A549 (cell line): ENCODE measurements around the gene PROSER1.
"Not testable (repeated sequence)": the region's sequence is repeated elsewhere in the genome, so short reads cannot be mapped to it uniquely, and the experiment has no call there.

ENCODE experiments used
- CEBPB ChIP-seq, 2 experiments: fragments of >200 bp in 1 of 2; sonication (Bioruptor Twin) in 1 of 2; formaldehyde crosslinking in 1 of 2; IDR thresholded peaks; 2 replicates each; pipeline ENCODE4 v1.6.1; 2012 to 2016
- HDAC2 ChIP-seq: fragments of 200-600 bp; sonication (generic); IDR thresholded peaks from 2 replicates; pipeline ENCODE4 v1.6.1; 2016
- POLR2A ChIP-seq: IDR thresholded peaks from 2 replicates; pipeline ENCODE4 v1.6.1; 2012; ENCODE audit warnings: mild to moderate bottlenecking, low read length
- RFX5 ChIP-seq: fragments of 450-650 bp; IDR thresholded peaks from 2 replicates; pipeline ENCODE4 v1.7.1; 2014; ENCODE audit warnings: antibody characterized with exemption, mild to moderate bottlenecking, moderate library complexity
- TP53 ChIP-seq: fragments of 250-450 bp; sonication (Bioruptor Pico); IDR thresholded peaks from 2 replicates; pipeline ENCODE4 v1.5.0; 2021; ENCODE audit warnings: mild to moderate bottlenecking, moderate library complexity
- TF ChIP-seq, protein P1 (sequence below): fragments of >200 bp; sonication (Bioruptor Twin); formaldehyde crosslinking; IDR thresholded peaks from 3 replicates; pipeline ENCODE4 v1.5.1; 2016
- TF ChIP-seq, protein P2 (sequence below): fragments of 150-350 bp; IDR thresholded peaks from 2 replicates; pipeline ENCODE4 v1.6.1; 2014; ENCODE audit warnings: low read depth, mild to moderate bottlenecking, low read length
- TF ChIP-seq, protein P3 (sequence below): IDR thresholded peaks from 2 replicates; pipeline ENCODE4 v1.6.1; 2012
- TF ChIP-seq, protein P4 (sequence below): fragments of 200-600 bp; sonication (generic); IDR thresholded peaks from 2 replicates; pipeline ENCODE4 v1.6.1; 2016; ENCODE audit warnings: antibody characterized with exemption, mild to moderate bottlenecking, moderate library complexity

DNA sequence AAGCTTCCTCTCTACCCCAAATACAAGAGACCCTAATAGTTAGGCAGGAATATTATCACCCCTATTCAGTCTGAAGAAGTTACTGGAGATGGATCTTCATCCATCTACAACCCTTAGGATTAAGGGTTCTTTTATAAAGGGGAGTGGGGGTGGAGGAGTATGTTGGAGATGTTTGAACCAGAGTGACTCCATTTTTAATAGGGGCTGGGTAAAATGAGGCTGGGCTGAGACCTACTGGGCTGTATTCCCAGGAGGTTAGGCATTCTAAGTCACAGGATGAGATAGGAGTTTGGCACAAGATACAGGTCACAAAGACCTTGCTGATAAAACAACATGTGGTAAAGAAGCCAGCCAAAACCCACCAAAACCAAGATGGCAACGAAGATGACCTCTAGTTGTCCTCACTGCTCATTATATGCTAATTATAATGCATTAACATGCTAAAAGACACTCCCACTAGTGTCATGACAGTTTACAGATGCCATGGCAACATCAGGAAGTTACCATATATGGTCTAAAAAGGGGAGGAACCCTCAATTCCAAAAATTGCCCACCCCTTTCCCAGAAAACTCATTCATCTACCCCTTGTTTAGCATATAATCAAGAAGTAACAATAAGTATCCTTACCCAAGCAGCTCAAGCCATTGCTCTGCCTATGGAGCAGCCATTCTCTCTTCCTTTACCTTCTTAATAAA is 48.5 kb upstream of the PROSER1 start:
- TF ChIP-seq, protein P1, sequence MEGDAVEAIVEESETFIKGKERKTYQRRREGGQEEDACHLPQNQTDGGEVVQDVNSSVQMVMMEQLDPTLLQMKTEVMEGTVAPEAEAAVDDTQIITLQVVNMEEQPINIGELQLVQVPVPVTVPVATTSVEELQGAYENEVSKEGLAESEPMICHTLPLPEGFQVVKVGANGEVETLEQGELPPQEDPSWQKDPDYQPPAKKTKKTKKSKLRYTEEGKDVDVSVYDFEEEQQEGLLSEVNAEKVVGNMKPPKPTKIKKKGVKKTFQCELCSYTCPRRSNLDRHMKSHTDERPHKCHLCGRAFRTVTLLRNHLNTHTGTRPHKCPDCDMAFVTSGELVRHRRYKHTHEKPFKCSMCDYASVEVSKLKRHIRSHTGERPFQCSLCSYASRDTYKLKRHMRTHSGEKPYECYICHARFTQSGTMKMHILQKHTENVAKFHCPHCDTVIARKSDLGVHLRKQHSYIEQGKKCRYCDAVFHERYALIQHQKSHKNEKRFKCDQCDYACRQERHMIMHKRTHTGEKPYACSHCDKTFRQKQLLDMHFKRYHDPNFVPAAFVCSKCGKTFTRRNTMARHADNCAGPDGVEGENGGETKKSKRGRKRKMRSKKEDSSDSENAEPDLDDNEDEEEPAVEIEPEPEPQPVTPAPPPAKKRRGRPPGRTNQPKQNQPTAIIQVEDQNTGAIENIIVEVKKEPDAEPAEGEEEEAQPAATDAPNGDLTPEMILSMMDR, result not testable (repeated sequence)
- not testable (repeated sequence) for TF ChIP-seq POLR2A; HDAC2; CEBPB (IDR thresholded peaks at IDR 0.05); RFX5; TP53 (CRISPR knock-in tag)
- TF ChIP-seq, protein P2, sequence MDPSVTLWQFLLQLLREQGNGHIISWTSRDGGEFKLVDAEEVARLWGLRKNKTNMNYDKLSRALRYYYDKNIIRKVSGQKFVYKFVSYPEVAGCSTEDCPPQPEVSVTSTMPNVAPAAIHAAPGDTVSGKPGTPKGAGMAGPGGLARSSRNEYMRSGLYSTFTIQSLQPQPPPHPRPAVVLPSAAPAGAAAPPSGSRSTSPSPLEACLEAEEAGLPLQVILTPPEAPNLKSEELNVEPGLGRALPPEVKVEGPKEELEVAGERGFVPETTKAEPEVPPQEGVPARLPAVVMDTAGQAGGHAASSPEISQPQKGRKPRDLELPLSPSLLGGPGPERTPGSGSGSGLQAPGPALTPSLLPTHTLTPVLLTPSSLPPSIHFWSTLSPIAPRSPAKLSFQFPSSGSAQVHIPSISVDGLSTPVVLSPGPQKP, result not testable (repeated sequence)
- TF ChIP-seq, protein P3, sequence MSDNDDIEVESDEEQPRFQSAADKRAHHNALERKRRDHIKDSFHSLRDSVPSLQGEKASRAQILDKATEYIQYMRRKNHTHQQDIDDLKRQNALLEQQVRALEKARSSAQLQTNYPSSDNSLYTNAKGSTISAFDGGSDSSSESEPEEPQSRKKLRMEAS, result not testable (repeated sequence)
- TF ChIP-seq, protein P4, sequence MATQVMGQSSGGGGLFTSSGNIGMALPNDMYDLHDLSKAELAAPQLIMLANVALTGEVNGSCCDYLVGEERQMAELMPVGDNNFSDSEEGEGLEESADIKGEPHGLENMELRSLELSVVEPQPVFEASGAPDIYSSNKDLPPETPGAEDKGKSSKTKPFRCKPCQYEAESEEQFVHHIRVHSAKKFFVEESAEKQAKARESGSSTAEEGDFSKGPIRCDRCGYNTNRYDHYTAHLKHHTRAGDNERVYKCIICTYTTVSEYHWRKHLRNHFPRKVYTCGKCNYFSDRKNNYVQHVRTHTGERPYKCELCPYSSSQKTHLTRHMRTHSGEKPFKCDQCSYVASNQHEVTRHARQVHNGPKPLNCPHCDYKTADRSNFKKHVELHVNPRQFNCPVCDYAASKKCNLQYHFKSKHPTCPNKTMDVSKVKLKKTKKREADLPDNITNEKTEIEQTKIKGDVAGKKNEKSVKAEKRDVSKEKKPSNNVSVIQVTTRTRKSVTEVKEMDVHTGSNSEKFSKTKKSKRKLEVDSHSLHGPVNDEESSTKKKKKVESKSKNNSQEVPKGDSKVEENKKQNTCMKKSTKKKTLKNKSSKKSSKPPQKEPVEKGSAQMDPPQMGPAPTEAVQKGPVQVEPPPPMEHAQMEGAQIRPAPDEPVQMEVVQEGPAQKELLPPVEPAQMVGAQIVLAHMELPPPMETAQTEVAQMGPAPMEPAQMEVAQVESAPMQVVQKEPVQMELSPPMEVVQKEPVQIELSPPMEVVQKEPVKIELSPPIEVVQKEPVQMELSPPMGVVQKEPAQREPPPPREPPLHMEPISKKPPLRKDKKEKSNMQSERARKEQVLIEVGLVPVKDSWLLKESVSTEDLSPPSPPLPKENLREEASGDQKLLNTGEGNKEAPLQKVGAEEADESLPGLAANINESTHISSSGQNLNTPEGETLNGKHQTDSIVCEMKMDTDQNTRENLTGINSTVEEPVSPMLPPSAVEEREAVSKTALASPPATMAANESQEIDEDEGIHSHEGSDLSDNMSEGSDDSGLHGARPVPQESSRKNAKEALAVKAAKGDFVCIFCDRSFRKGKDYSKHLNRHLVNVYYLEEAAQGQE, result not testable (repeated sequence)
